Adrenal gland (tissue), 12 donors: Measurements from ENCODE around the gene YWHAH. TPM values are rescaled to one million over a fixed set of nuclear protein-coding genes. Genes with fewer than 3 reads are reported as not detected.

ENCODE experiments used
- DNase-seq, 7 donors: peaks; one replicate each; pipeline ENCODE4 v3.0.0-alpha.2; 2019 to 2020
- H3K27ac ChIP-seq, 5 donors: fragments of 200-600 bp; sonication (generic) in 4 of 5; 1 replicate in 3 of 5; 2 replicates in 2 of 5; pipeline versions ENCODE4 v1.5.1 to v1.8.0; 2016 to 2020; ENCODE audit warnings: mild to moderate bottlenecking in 1 of 5
- H3K27me3 ChIP-seq: fragments of 200-600 bp; 2 replicates; pipeline ENCODE4 v1.8.0; 2021
- H3K36me3 ChIP-seq, 2 donors: fragments of 200-600 bp; replicated peaks in 1 of 2; 1 replicate in 1 of 2; 2 replicates in 1 of 2; pipeline versions ENCODE4 v1.5.1 to v1.8.0; 2018 to 2022
- H3K4me1 ChIP-seq, 2 donors: fragments of 200-600 bp; replicated peaks in 1 of 2; 1 replicate in 1 of 2; 2 replicates in 1 of 2; pipeline versions ENCODE4 v1.5.1 to v1.8.0; 2018 to 2021
- H3K4me3 ChIP-seq, 4 donors: fragments of 200-600 bp; sonication (generic) in 3 of 4; one replicate each; pipeline ENCODE4 v1.5.1; 2016 to 2018
- H3K9me3 ChIP-seq, 3 donors: fragments of 200-600 bp; sonication (generic) in 1 of 3; replicated peaks in 1 of 3; 1 replicate in 2 of 3; 2 replicates in 1 of 3; pipeline versions ENCODE4 v1.5.1 to v1.8.0; 2016 to 2021
- POLR2A ChIP-seq, 2 donors: fragments of 450-650 bp; IDR thresholded peaks; one replicate each; pipeline ENCODE4 v1.6.1; 2017; ENCODE audit warnings: antibody characterized with exemption in 2 of 2, mild to moderate bottlenecking in 2 of 2, moderate library complexity in 1 of 2
- WGBS, 4 donors: extraction: QIAGEN DNeasy Blood & Tissue Kit in 2 of 4; methylation state at CpG; one replicate each; pipeline versions ENCODE4 v1.1.5 to v1.1.7; 2013 to 2017; 5-methylcytosine and 5-hydroxymethylcytosine counted together
- intact Hi-C, 2 donors: fragments of 100-400 bp; cut with DNase I; formaldehyde crosslinking; loops; one replicate each; pipeline versions ENCODE4 v1.14.1 to v1.15.0; 2022 to 2023
- polyA plus RNA-seq, 3 donors: library from polyadenylated mRNA; stranded (reverse); fragments of 200-250 nt in 2 of 3; fragments of 350-450 nt in 1 of 3; fragmentation: Illumina TruSeq in 1 of 3; extraction: RNeasy Lipid Tissue Mini Kit (QIAGEN cat#74804) in 1 of 3; gene quantifications; one replicate each; pipeline ENCODE4 v1.2.3, GENCODE V29; 2013 to 2014
- total RNA-seq, 9 donors: library from RNA; depleted of rRNA in 4 of 9; stranded (reverse); fragments of >200 nt in 4 of 9; fragments of 120-200 nt in 1 of 9; fragmentation: NEBNext Ultra II Directional in 1 of 9; extraction: Animal tissue kit (Norgen Biotek cat#: 25700) in 1 of 9; gene quantifications; one replicate each; pipeline versions ENCODE4 v1.1.0 to v1.2.4, GENCODE V29; 2013 to 2023
- TF ChIP-seq, protein P1 (sequence below), 6 experiments: fragments of 450-650 bp in 4 of 6; fragments of 200-600 bp in 2 of 6; sonication (generic) in 1 of 6; IDR thresholded peaks; 1 replicate in 5 of 6; 2 replicates in 1 of 6; pipeline versions ENCODE4 v1.5.1 to v1.8.0; 2016 to 2021; ENCODE audit warnings: antibody characterized with exemption in 6 of 6, mild to moderate bottlenecking in 2 of 6, moderate library complexity in 1 of 6
- donor health status: healthy with polysubstance abuse.
- donor health status: Bipolar disorder and iron deficiency.
- donor health status: DM: yes; HTN: yes; CAD: no.
- donor health status: DM: no; HTN: no; CAD: no.
- donor health status: DM: no; HTN: no; CAD: no.
- donor health status: DM: yes; HTN: yes; CAD: no.

YWHAH gene
- total and polyA plus RNA-seq, 12 donors = 50.6 to 128 (median 73.7) TPM

DNA sequence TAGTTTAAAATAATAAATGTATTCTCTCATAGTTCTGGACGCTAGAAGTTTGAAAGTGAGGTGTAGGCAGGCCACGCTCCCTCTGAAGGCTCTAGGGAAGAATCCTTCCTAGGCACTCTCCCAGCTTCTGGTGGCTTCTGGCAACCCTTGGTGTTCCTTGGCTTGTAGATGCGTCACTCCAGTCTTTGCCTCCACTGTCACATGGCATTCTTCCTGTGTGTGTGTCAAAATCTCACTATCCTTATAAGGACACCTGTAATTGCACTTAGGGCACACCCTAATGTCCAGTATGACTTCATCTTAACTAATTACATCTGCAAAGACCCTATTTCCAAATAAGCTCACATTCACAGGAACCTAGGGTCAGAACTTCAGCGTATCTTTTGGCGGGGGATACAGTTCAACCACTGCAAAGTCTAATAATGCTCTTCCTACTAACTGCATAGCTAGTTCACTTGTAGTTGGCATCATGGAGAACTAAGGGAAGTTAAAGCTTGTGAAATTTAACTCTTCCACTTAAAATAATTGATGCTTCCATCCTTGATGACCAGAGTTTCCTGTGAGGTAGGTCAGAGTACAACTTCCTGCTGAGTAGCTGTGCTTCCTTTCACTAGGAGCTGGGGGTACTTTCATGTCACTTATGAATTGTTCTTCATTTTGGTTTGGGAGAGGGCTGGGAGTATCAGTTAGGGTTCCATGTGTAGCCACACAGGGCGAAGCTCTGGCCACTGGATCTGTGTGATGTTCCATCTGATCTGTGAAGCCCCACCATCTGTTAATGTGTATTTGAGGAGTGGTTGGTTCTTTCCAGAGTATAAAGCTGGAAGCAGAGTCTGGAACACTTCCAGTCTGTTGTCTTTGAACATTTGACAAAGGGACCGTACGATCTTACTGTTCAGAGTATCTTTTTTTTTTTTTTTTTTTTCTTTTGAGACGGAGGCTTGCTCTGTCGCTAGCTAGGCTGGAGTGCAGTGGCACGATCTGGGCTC lies 10.5 kb downstream of the YWHAH start:
- H3K9me3 ChIP-seq = no peaks in the 10 kb centered on the region
- no peaks in the 10 kb centered on the region for H3K27me3 ChIP-seq
- no peak for TF ChIP-seq POLR2A (IDR thresholded peaks at IDR 0.05)
- TF ChIP-seq, protein P1, sequence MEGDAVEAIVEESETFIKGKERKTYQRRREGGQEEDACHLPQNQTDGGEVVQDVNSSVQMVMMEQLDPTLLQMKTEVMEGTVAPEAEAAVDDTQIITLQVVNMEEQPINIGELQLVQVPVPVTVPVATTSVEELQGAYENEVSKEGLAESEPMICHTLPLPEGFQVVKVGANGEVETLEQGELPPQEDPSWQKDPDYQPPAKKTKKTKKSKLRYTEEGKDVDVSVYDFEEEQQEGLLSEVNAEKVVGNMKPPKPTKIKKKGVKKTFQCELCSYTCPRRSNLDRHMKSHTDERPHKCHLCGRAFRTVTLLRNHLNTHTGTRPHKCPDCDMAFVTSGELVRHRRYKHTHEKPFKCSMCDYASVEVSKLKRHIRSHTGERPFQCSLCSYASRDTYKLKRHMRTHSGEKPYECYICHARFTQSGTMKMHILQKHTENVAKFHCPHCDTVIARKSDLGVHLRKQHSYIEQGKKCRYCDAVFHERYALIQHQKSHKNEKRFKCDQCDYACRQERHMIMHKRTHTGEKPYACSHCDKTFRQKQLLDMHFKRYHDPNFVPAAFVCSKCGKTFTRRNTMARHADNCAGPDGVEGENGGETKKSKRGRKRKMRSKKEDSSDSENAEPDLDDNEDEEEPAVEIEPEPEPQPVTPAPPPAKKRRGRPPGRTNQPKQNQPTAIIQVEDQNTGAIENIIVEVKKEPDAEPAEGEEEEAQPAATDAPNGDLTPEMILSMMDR (IDR thresholded peaks at IDR 0.05) = no peak
- no peak for DNase-seq
- peaks cover 0 to 37% of the 10 kb centered on the region in 2 donors for H3K36me3 ChIP-seq
- intact Hi-C loops = no loop called here
- H3K27ac ChIP-seq = peak overlapping the region in 2 of 5 donors; percentile 58 to 68
- H3K4me3 ChIP-seq = no peak overlapping the region
- peaks cover 24 to 43% of the 10 kb centered on the region in 2 donors for H3K4me1 ChIP-seq
- 75 to 84% (median 80%) methylated on average over 11 of the region's 11 CpGs for WGBS, 4 donors

DNA sequence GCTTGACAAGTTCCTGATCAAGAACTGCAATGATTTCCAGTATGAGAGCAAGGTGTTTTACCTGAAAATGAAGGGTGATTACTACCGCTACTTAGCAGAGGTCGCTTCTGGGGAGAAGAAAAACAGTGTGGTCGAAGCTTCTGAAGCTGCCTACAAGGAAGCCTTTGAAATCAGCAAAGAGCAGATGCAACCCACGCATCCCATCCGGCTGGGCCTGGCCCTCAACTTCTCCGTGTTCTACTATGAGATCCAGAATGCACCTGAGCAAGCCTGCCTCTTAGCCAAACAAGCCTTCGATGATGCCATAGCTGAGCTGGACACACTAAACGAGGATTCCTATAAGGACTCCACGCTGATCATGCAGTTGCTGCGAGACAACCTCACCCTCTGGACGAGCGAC lies 12.0 kb downstream of the YWHAH start:
- Histone ChIP-seq H3K4me1 (peaks cover 24 to 35% of the 10 kb centered on the region in 2 donors), H3K27me3 (no peaks in the 10 kb centered on the region), H3K4me3 (no peak overlapping the region), H3K36me3 (peaks cover 0 to 28% of the 10 kb centered on the region in 2 donors), H3K27ac (no peak overlapping the region), H3K9me3 (no peaks in the 10 kb centered on the region)
- WGBS, 4 donors = 95 to 97% (median 96%) methylated on average over 12 of the region's 12 CpGs
- no peak for DNase-seq
- TF ChIP-seq POLR2A (IDR thresholded peaks at IDR 0.05) = no peak
- TF ChIP-seq, protein P1 (IDR thresholded peaks at IDR 0.05) = no peak
- intact Hi-C loops = no loop called here

DNA sequence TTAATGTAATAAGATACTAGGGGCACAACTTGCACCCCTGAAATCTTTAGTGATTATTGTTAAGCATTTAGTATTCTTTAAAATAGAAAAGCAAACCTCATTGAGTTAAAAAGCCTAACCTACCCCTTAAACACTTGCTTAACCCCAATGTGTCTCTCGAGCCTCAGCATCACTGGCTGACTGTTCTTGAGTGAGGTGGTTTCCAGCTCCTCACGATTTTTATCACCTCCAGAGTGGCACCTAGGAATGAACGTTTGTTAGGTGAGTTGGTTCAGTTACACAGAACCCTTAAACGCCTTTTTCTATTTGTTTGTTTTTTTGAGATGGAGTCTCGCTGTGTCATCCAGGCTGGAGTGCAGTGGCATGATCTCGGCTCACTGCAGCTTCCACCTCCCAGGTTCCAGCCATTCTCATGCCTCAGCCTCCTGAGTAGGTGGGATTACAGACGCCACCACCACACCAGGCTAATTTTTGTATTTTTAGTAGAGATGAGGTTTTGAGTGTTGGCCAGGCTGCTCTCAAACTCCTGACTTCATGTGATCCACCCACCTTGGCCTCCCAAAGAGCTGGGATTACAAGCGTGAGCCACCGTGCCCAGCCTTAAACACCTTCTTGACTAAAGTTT lies 13.7 kb downstream of the YWHAH start:
- TF ChIP-seq POLR2A (IDR thresholded peaks at IDR 0.05) = no peak
- TF ChIP-seq, protein P1 (IDR thresholded peaks at IDR 0.05) = no peak
- Histone ChIP-seq H3K9me3 (no peaks in the 10 kb centered on the region), H3K36me3 (peaks cover 0 to 28% of the 10 kb centered on the region in 2 donors), H3K4me1 (peaks cover 7 to 18% of the 10 kb centered on the region in 2 donors), H3K27me3 (no peaks in the 10 kb centered on the region), H3K27ac (no peak overlapping the region), H3K4me3 (no peak overlapping the region)
- 83 to 92% (median 87%) methylated on average over 9 of the region's 9 CpGs for WGBS, 4 donors
- no peak for DNase-seq
- intact Hi-C loops = no loop called here

DNA sequence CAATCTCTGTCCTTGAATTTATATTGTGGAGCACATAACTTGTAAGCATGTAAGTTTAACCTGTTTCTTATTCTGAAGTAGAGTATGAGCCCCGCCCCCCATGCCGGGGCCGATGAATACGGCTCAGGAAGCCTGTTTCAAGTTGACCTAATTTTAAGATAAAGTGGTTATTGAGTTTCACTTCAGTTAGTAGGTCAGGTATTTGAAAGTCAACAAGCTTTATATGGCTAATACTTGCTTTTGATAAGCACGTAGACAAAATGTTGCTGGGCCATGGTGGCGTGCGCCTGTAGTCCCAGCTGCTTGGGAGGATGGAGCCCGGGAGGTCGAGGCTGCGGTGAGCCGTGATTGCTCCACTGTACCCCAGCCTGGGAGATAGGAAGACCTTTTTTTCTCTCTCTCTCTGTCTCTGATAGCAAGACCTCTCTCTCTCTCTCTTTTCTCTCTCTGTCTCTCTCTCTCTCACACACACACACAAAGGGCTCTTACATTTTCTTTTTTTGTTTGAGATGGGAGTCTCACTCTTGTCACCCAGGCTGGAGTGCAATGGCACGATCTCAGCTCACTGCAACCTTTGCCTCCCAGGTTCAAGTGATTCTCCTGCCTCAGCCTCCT lies 14.4 kb downstream of the YWHAH start:
- Histone ChIP-seq H3K36me3 (peaks cover 0 to 28% of the 10 kb centered on the region in 2 donors), H3K4me1 (peaks cover 3 to 17% of the 10 kb centered on the region in 2 donors), H3K27me3 (no peaks in the 10 kb centered on the region), H3K4me3 (no peak overlapping the region), H3K27ac (no peak overlapping the region), H3K9me3 (no peaks in the 10 kb centered on the region)
- intact Hi-C loops = no loop called here
- TF ChIP-seq POLR2A (IDR thresholded peaks at IDR 0.05) = no peak
- TF ChIP-seq, protein P1 (IDR thresholded peaks at IDR 0.05) = no peak
- DNase-seq = no peak
- 74 to 80% (median 78%) methylated on average over 12 of the region's 12 CpGs for WGBS, 4 donors
